ENCODE results near the gene GPR101.

Gene GPR101, protein sequence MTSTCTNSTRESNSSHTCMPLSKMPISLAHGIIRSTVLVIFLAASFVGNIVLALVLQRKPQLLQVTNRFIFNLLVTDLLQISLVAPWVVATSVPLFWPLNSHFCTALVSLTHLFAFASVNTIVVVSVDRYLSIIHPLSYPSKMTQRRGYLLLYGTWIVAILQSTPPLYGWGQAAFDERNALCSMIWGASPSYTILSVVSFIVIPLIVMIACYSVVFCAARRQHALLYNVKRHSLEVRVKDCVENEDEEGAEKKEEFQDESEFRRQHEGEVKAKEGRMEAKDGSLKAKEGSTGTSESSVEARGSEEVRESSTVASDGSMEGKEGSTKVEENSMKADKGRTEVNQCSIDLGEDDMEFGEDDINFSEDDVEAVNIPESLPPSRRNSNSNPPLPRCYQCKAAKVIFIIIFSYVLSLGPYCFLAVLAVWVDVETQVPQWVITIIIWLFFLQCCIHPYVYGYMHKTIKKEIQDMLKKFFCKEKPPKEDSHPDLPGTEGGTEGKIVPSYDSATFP

DNA sequence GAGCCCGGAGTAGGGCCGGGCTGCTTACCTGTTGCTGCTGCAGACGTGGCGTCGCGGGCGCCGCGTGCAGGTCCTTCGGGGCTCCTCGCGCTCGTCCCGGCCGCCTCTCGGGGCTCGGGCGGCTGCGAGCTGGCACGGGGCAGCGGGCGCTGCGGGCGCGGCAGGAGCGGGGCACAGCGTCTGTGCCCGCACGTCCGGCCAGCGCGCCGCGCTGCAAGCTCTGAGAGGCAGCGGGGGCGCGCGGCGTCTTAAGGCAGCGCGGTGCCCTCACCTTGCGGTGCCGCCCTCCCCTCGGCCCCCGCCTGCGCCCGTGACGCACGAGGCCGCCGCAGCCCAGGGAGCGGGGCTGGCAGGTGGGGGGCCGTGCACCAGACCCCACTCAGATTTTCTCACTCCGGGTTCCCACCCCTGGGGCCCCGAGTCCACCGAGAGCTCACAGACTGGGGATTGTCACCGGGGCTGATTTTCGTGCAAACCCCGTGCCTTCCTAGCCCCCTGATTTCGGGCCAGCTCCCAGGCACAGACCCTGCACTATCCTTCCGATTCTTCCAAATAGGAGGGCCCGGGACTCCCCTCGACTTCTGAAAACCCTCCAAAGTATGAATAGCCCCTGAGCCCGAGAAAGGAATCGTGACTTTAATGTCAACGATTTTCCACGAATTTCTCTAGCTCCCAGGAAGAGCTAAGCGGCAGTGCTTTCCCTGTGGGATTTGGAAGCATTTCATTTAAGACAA, at the start of gene GPR101:
TSS of gene GPR101 (minus strand) at position 222 of the 734 bp plus-strand sequence. CDS start 2,321 bp downstream, outside the sequence.
- no peak for FAIRE-seq

DNA sequence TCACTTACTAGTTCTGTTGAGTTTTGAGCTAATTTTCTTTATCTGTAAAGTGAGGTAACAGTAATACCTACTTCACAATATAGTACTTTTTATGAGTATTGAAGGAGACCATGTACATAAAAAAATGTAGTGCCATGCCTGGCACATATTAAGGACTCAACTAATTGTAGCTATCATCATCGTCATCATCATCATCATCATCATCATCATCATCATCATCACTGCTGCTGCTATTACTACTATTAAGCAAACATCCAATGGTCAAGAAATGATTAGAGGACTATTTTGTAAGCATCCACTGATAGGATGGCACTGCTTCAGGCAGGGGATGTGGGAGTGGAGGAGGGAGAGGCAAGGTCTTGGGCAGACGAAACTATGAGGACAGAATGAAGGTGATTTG, 47.4 kb upstream of the GPR101 start:
- FAIRE-seq: no peak

DNA sequence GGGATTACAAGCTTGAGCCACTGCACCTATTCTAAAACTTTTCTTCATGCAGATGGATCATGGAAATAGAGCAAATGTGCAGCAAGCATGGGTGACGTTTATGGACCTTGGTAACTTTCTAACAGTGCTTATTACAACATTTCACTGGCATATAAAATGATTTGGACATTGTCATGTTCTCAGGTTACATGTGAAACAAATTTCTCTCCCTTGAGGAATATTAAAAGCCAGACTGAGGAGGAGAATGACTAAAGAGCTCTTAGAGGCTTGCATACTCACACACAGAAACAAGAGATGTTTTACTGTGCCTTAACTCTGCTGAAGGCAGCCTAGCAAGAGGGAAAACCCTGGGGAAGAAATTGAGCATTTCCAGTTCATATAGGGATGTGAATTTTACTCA, 38.6 kb upstream of the GPR101 start:
- FAIRE-seq: no peak

DNA sequence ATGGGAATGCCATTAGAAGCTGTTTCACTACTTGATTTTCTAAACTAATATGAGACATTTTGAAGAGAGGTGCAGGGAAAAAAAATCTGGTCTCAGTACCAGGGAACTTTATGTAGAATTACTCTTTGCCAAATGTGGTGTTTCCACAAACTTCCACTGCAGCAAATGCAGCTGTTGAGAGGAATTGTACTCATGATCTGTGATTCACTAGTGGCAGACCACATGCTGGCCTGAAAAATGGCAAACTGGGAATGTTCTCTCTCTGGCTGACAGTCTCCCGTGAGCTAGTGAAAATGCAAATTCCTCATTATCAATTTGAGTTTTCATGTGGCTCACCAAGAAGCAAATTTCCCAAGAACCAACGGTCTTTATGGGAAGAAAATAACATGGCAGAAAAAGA, 37.8 kb upstream of the GPR101 start:
- FAIRE-seq: no peak

DNA sequence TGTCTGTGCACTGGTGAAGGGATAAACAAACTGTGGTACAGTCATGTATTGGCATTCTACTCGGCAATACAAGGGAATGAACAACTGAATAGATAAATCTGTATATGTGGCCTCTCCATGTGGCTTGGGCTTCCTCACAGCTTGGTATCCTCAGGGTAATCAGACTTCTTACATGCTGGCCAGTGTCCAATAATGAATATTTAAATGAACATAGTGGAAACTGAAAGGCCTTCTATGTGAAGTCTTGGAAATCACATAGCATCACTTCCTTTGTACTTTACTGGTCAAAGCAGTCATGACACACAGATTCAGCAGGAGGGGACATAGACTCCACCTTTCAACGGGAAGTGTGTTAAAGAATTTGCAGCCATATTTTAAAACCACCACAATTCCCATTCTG, 33.4 kb upstream of the GPR101 start:
- FAIRE-seq: no peak

DNA sequence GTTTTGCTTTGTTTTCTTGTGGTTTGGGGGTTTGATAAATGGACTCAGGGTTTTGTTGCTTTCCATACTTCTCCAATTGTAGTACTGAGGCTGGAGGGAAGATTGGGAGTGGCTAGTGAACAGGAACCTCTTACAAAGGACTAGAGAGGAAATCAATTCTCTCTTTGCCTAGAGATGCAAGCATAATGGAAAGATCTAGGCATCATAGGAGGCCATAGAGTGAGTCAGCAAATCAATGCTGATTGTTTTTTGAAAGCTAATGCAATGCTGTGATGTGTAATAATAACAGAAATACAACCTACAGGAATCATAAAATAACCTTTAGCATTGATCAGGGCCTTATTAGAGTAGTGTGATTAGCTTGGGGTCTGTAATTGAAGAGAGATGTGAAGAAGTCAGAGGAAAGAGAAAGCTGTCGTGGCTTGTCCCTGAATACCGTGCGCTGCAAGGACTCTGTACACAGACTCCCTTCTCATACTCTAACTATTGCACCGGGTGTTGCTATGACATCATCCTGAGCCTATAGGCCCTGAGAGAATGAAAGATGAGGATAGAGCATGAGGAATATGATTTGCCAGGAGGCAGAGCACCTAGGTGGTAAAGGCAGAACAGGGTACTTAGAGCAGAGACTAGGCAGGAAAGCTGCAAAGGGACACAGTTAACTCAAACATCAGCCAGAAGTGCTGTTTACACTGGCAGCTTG, 29.3 kb upstream of the GPR101 start:
- FAIRE-seq: no peak

DNA sequence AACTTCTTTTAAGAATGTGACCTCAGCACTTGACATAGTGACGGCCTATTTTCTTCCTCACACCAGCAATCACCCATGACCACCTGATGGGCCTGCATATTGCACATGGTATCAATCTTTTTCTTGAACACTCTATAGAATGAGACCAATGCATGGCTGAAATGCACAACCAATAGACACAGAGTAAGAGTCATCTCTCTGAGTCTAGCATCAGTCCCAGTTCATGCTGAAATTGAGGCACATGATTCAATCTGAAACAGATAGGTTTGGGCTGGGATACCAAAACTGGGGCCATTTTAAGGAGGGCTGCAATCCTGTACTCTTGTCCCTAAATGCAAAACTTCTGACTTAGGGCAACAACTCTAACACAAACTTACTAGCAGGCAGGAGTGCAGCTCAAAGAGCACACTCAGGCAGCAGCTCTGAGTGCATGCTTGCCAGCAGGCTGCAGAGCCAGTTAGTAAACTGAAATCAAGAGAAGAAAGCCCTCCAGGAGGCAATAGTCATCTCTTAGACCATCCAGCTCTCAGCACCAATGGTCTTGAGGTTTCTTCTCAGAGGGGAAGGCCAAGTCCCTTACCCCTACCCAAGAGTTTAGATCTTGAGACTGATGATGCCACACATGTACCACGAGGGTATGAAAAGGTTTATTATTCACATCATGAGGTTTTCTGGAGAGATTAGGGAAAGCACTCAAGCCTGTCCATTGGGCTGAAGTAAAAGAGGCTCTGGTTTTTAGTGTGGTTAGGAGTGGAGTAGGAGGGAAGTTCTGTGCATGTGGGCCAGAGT, 24.7 kb upstream of the GPR101 start:
- FAIRE-seq: no peak

DNA sequence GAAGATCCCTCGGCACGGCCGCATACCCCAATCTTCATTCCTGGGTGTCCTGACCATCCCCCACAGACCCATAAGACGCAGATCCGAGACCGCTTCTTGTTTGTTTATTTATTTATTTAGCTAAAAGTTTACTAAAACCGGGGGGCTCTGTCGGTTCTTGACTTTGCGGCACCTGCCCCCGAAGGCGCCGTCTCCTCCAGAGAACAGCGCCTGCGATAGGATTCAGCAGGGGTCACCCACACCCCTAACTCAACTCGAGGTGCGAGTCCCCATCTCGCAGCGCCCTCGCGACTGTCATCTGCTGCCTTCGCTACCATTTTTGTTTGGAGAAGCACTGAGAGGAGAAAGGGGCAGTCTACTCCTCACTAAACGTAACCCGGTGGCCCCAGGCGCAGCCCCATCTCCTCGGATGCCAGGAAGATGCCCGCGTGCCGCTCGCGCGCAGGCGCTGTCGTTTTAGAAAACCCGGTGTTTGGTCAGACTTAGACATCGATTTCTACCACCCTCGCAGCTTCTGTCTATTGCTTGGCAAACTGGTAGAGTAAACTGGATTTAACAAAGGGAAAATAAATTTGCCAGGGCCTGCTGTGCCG, 18.9 kb upstream of the GPR101 start:
- no peak for FAIRE-seq

DNA sequence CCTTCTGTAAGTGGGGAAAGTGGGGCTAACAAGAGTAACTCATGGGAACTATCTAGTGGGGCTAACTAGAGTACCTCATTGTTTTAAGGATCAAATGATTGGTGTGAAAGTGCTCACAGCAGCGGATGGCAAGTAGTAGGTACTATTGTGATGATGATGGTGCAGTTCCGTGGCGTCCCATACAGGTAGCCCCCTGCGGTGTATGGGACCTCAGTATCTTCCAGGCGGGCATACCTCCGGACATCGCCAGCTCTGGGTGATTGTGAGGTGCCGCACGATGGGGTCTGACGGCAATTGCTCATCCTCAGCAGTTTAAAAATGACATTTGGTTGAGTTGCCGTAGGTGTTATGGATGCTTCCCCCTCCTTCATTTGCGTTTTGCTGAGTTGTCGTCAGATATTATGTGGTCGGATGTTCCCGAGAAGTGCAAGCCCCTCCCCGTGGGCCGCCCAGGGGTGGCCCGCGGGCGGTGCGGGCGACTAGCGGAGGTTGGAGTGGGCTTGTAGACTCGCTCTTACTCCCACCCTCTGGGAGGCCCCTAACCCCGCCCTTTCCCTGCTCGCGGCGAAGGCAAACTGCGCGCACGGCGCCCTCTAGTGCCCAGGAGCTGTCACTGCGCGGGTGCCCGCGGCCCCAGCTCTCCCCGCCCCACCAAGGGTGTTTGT, 18.3 kb upstream of the GPR101 start:
- FAIRE-seq: no peak

DNA sequence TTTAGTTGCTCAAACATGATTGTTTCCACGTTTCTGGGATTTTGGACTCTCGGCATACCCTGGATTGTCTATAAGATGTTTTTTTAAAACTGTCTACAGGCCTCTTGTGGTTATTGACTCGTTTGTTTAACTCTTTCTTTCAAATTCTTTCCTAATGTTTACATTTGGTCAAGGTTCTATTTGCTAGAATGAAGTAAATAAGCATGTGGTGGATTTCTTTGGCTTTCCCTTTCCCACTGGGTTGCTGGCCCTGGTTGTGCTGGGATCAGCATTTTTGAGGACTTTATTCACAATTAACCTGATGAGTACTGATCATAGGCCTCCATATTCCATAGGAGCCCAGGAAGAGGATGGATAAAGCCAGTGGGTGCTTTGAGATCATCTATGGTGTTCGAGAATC, 11.1 kb upstream of the GPR101 start:
- no peak for FAIRE-seq

DNA sequence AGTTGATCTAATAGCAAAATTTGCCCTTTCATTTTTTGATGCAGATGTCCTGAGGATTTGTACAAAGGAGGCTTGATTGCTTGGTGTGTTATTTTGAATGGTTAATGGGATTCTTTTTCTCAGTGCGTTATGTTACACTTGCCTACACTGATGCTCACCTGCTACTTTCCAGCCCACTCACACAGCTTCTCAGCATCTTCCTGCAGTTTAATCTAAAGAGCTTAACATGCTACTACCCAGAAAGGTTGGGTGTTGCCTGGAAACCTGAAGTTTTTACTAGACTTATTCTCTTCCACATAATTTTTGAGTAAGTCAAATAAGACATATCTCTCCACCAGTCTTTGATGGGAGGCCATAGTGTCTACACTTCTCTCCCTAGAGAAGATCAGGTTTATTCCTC, 9.9 kb upstream of the GPR101 start:
- no peak for FAIRE-seq

DNA sequence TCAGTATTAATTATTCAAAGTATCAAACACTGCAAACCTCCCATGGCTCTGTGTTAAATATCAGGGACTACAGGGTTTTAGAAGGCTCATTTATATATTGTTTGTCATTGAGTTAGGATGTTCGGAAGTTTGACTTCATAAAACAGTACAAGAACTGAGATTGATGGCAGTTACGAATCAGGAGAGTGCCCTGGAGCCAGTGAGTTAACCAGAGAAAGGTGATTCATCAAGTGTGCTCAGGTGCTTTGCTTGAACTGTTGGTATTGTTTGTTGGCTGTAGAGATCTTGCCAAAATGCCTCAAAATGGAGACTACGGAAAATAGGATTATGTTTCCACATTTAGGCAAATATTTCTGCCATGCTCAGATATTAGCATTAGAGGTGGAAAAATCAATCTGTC, 7.5 kb upstream of the GPR101 start:
- no peak for FAIRE-seq

DNA sequence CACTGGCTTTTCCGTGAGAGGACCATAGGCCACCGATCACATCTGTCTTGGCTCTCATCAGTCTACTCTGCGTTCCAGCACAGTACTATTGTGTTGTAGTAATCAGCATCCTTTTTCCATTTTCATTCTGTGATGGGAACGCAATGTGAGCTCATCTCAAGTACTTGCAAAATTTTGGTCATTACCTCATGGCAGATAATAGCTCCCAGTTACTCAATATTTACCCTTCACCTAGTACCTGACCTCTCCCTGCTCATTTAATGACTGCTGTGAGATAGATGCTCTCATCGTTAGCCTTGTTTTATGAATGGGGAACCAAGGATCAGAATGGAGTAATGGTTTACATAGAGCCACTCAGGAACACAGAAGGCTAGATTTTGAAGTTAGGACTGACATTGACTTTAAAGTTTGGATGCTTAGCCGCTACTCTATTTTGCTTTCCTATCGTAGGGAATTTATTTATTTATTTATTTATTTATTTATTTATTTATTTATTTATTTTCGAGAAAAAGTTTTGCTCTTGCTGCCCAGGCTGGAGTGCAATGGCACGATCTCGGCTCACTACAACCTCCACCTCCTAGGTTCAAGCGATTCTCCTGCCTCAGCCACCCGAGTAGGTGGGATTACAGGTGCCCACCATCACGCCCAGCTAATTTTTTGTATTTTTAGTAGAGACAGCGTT, 6.5 kb upstream of the GPR101 start:
- FAIRE-seq: no peak

DNA sequence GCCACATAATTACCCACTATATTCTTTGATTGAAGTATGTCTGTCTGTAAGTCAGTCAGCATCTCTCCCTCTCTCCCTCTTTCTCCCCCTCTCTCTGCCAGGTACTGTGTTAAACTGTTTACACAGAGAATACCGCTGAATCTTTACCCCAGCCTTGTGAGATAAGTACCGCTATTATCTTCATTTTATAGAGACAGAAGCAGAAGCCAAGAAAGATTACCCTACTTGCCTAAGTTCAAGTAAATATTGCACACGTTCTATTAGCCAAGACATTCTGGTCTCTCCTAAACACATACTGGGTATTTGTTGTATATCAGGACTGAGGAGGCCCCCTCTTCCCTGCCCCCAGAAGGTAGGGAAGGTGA, 695 bp upstream of the GPR101 start:
- no peak for FAIRE-seq

DNA sequence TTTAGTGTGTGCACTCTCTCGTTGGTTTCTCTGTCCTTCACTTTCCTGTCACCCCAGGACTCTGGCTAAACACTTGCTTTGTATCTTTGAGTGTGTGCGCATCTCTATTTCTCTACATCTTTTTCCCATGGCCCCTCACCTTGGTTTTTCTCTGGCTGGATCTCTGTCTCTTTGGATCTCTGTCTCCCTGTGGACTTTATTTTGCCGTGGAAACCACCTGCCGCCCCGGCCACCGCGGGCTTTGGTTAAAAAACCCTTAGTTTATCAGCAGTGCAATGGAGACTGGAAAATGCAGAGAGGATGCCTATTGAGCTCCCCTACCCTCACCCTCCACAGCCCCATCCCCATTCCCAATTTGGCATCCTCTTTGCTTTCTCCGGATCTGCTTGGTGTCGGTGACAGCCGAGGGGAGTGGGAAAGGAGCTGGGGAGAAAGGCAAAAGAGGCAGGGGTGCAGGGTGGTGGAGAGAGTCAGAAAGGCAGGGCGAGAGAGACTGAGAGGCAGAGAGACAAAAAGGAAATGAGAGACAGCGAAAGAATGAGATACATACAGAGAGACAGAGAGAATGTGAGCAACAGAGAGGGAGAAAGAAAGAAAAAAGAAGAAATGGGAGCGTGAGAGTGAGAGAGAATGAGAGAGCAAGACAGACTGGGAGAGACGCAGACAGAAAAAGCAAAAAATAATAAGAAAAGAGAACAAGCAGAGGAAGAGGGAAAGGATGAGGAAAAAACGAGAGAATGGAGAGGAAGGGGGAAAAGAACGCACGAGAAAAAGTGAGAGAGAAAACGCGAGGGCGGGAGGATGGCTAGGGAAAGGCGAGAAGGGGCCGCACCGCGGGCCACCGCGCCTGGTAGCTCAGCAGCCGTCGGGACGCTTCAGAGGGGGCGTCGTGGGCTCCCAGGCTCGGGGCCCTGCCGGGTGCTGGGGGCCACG, 688 bp downstream of the GPR101 start:
- FAIRE-seq: no peak

DNA sequence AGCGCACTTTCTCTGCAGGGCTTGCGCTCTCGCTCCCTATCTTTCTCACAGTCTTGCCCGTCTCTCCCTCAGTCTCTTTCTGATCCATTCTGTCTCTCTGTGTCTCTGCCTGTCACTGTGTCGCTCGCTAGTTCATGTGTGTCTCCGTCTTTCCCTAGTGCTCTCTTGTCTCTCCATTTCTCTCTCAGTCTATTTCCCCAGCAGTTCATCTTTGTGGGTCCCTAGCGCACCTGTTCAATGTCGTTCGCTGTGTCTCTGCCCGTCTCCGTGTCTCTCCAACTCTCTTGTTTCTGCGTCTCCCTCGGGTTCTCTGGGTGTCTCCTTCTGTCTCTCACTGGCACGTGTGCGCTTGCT, 1.5 kb downstream of the GPR101 start:
- no peak for FAIRE-seq

DNA sequence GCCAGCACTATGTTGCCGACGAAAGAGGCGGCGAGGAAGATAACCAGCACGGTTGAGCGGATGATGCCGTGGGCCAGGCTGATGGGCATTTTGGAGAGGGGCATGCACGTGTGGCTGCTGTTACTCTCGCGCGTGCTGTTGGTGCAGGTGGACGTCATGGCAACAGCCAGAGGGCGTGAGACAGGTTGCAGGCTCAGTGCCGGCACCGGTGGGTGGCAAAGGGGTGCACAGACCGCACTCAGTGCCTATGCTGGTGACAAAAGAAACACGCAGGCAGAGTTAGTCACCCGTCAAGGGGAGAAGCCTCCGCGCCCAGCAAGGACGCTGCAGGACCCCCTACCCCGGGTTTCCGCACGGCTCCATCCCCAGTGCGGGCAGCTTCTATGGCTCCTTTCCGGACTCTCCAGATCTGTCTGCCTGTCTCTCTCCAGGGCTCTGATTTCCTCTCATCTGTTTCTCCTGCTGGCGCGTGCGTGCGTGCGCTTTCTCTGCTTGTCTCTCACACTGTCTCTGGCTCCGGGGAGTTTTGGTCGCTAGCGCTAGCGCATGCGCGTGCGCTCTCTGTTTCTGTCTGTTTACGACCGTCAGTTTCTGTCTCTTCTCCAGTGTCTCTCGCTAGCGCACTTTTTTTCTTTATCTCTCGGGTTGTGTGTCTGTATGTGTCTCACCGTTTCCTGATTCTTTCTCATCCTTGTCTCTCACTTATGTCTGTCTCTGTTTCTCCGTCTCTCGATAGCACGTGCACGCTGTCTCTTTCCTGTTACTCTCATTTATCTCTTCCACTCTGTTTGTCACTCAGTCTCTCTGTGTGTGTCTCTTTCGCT, 2.1 kb downstream of the GPR101 start:
- no peak for FAIRE-seq

DNA sequence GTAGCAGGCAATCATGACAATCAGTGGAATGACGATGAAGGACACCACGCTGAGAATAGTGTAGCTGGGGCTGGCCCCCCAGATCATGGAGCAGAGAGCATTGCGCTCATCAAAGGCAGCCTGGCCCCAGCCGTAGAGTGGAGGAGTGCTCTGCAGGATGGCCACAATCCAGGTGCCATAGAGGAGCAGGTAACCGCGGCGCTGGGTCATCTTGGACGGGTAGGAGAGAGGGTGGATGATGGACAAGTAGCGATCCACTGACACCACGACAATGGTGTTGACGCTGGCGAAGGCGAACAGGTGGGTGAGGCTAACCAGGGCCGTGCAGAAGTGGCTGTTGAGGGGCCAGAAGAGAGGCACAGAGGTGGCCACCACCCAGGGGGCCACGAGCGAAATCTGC, 2.8 kb downstream of the GPR101 start:
- no peak for FAIRE-seq

DNA sequence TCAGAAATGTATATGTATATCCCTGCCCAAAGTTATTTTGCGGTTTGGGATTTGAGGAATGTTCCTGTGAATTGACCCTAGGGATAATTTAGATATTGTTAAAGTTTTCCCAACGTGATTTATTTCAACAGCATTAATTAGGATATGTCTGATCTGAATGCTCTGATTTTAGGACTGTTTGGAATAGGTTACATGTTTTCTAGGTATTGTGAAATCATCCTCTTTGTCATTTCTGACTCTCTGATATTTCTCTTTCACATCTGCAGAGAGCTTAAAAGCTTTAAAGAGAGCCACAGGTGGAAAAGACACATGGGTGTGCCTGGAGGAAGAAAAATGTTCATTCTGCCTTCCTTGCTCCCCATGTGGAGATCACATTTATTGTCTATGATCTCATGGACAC, 5.1 kb downstream of the GPR101 start:
- FAIRE-seq: no peak
